Fibroblast of mammary gland (primary cell): Measurements from ENCODE around the gene ZNF606.
"Not testable (repeated sequence)": the region's sequence is repeated elsewhere in the genome, so short reads cannot be mapped to it uniquely, and the experiment has no call there.

ENCODE experiments used
- DNase-seq: peaks from one replicate; pipeline ENCODE4 v3.0.0-alpha.2; 2010; ENCODE audit warnings: low read depth
- H3K4me3 ChIP-seq: 2 replicates; pipeline ENCODE4 v1.5.1; 2011; ENCODE audit warnings: low read depth, mild to moderate bottlenecking, low read length, moderate library complexity; ENCODE audit not compliant: control insufficient read depth
- TF ChIP-seq, protein P1 (sequence below): conservative IDR thresholded peaks from 2 replicates; pipeline ENCODE4 v1.5.1; 2011; ENCODE audit warnings: low read depth, low read length, inconsistent platforms; ENCODE audit not compliant: control insufficient read depth, insufficient read depth

Gene ZNF606

DNA sequence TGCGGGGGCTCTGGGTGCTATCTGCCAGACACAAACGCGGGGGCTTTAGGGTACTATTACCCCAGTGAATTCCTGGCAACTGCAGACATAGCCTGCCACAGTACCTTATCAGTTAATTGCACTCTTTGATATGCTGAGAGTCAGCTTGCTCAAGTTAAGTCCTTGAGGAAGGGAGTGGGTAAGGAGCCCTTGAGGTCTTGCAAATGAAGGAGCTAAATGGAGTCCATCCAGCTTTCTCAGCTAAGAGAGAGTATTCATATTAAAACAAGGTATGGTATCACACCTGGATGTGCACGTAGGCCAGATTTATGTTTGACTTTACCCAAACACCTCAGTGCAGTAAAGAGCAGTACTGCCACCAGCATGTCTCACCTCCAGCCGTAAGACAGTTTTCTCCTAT, 11.5 kb upstream of the ZNF606 start:
- DNase-seq, result no peak
- TF ChIP-seq, protein P1, sequence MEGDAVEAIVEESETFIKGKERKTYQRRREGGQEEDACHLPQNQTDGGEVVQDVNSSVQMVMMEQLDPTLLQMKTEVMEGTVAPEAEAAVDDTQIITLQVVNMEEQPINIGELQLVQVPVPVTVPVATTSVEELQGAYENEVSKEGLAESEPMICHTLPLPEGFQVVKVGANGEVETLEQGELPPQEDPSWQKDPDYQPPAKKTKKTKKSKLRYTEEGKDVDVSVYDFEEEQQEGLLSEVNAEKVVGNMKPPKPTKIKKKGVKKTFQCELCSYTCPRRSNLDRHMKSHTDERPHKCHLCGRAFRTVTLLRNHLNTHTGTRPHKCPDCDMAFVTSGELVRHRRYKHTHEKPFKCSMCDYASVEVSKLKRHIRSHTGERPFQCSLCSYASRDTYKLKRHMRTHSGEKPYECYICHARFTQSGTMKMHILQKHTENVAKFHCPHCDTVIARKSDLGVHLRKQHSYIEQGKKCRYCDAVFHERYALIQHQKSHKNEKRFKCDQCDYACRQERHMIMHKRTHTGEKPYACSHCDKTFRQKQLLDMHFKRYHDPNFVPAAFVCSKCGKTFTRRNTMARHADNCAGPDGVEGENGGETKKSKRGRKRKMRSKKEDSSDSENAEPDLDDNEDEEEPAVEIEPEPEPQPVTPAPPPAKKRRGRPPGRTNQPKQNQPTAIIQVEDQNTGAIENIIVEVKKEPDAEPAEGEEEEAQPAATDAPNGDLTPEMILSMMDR, result no peak
- no peak overlapping the region for H3K4me3 ChIP-seq

DNA sequence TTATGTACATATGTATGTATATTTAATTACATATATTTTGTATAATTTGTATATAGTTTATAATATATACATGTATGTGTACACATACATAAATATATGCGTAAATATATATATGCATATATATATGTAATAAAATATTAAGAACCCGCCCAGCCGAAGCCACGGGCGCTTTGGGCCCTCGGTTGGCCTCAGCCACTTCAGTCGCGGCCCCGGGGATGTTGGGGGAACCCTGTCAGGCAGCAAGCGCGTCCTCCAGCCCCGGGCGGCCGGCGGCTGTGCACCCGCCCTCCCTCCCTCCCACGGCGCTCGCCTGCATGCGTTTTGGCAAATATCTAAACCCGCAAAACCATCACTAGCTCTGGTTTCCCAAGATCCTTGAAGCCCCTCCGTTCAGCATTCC, 7.9 kb upstream of the ZNF606 start:
- no peak overlapping the region for H3K4me3 ChIP-seq
- DNase-seq, result no peak
- TF ChIP-seq, protein P1, result no peak

DNA sequence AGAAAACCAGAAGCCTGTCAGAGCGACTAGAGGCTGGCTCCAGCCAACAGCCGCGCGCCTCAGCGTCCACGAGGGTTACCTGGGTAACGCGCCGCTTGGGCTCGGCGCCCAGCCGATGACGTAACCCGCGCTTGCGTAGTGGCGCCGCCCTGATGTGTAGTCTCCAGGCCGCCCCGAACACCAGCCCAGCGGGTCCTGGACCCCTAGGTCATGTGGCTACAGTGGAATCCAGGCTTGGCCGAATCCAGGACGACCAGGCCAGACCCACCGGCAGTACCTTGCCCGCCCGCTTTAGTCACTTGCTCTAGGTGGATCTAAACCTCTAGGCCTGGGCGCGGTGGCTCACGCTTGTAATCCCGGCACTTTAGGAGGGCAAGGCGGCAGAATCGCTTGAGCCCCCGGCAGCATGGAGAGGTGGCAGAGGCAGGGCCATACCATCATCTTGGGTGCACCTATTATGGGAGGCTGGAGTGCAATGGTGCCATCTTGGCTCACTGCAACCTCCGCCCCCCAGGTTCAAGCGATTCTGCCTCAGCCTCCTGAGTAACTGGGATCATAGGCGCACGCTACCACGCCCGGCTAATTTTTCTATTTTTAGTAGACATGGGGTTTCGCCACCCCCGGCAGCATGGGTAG, 7.2 kb upstream of the ZNF606 start:
- TF ChIP-seq, protein P1, result no peak
- H3K4me3 ChIP-seq, result peak overlapping the region; percentile 44
- peak; percentile 79 for DNase-seq

DNA sequence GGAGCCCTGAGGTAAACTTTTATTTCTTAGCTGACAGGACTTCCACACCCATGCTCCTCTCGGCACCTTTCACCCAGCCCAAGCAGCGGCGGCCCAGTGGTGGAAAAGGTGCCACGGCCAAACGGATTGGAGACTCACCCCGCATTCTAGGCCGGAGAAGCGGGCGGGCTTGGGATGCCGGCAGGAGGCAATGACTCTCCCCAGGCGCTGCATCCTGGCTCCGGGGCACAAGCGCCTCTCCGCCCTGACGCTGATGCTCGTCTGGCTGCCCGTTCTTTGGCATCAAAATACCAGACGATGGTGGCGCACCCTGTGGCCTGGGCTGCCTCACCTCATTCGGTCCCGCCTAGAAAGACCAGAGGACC, 6.7 kb upstream of the ZNF606 start:
- TF ChIP-seq, protein P1, result no peak
- DNase-seq, result no peak
- peak overlapping the region; percentile 44 for H3K4me3 ChIP-seq

DNA sequence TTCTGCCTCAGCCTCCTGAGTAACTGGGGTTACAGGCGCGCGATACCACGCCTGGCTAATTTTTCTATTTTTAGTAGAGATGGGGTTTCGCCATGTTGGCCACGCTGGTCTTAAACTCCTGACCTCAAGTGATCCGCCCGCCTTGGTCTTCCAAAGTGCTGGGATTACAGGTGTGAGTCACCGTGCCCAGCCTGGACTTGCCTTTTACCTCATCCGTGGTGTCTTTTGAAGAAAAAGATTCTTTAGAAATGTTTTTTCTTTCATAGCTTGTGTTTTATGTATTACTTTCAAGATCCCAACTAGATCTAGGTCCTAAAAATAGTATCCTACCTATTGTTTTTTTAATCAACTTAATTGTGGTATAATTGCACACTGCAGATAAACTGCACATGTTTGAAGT, 6.3 kb upstream of the ZNF606 start:
- not testable (repeated sequence) for H3K4me3 ChIP-seq, DNase-seq

DNA sequence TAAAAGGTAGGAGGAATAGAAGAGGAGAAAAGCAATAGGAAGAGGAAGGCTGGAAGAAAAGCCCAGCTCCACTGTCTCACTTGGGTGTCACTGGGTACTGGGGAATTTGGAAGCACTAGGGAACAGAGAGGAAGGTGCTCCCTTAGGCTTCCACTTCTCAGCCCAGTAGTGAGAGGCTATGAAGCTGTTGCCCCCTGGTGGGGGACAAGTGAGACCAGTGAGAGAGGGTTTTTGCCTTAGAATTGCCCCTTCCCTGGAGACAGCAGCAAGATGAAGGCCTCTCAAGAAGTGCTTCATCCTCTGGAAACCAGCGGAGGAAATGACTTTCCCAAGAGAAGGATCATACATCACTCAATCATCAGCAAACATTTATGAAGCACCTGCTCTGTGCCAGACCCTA, 4.7 kb upstream of the ZNF606 start:
- TF ChIP-seq, protein P1, result peak; percentile 5
- no peak overlapping the region for H3K4me3 ChIP-seq
- DNase-seq, result no peak

DNA sequence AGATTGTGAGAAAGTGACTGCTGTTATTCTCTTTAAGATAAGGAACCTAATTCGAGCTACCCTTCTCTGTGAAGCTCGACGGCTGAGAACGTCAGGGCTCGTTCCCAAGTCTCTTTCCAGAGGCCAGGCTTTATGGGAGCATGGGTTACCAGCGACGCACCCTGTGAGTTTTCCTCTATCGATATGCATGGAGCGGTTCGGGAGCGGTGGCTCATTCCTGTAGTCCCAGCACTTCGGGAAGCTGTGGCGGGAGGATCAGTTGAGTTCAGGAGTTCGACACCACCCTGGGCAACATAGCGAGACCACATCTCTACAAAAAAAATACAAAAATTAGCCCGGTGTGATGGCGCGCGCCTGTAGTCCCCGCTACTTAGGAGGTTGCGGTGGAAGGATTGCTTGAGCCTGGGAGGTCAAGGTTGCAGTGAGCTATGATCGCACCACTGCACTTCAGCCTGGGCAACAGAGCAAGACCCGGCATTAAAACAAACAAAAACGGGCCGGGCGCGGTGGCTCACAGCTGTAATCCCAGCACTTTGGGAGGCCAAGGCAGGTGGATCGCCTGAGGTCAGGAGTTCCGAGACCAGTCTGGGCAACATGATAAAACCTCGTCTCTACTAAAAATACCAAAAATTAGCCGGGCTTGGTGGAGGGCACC, 681 bp upstream of the ZNF606 start:
- peak overlapping the region; percentile 71 for H3K4me3 ChIP-seq
- DNase-seq, result peak; percentile 28
- TF ChIP-seq, protein P1, result no peak
